Measurements from ENCODE around the gene CPNE4.

The CPNE4 gene

GRCh38 chr3:131796558-131797198 lies 238.1 kb downstream of the CPNE4 start:
- DNase-seq (ENCODE audit: low read depth in 2 of 2) = no peak

DNA sequence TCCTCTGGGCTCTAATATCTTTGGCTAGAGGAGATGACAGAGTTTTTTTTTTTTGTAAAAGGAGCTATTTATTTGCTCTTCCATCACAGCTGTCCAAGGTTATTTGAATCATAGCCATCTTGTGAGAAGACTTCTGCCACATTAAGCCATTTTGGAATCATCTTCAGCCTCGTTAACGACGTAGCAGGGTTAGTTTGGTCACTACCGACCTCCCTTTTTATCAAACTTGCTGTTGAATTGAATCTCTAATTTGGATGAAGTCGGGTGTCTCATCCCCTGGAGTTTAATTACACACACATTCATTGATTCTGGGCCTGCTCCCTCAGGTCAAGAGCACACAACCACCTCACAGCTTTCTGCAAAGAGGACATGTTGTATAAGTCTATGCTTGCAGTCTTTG lies 238.7 kb downstream of the CPNE4 start:
- no peak for DNase-seq (ENCODE audit: low read depth in 2 of 2)

GRCh38 chr3:131795390-131796090 lies 239.3 kb downstream of the CPNE4 start:
- DNase-seq (ENCODE audit: low read depth in 2 of 2) = no peak

GRCh38 chr3:131794766-131795388 lies 239.9 kb downstream of the CPNE4 start:
- no peak for DNase-seq (ENCODE audit: low read depth in 2 of 2)

DNA sequence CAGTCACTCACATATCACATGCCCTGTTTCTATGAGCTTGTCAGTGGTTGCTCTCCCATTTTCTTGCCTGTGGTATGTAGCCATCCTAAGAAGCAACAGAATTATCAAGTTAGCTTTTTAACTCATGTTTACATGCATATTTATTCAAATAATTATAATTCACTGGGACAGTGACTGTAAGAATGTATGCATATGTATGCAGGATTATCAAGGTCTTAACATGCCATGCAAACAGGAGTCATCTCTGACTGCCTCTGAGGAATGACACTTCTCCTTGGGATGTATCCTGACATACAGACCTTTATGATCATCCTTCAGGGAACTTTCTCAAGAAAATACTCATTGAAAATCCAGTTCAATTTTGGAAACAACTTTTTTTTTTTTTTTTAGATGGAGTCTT lies 240.9 kb downstream of the CPNE4 start:
- no peak for DNase-seq (ENCODE audit: low read depth in 2 of 2)

GRCh38 chr3:131789188-131789587 lies 245.6 kb downstream of the CPNE4 start:
- DNase-seq (ENCODE audit: low read depth in 2 of 2) = no peak

- DNase-seq (ENCODE audit: low read depth in 2 of 2) = no peak
Observed at GRCh38 chr3:131786386-131786785, 248.4 kb downstream of the CPNE4 start.

DNA sequence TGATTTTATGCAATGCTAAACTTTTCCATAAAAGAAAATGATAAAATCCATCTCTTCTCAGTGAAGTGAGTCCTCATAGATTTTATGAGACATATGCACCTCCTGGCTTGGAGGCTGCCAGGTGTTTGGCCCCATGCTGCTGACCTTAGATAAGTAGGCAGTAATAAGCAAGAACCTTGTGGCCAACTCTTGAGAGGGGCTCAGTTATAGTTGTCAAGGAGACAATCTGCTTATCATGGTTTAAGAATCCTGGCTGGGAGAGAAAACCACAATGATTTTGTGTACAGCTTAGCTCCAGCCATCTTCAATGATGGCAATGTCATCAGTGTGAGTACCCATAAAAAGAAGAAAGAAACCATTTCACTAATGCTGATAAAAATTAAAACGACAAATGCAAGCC lies 252.1 kb downstream of the CPNE4 start:
- DNase-seq (ENCODE audit: low read depth in 2 of 2) = no peak

DNA sequence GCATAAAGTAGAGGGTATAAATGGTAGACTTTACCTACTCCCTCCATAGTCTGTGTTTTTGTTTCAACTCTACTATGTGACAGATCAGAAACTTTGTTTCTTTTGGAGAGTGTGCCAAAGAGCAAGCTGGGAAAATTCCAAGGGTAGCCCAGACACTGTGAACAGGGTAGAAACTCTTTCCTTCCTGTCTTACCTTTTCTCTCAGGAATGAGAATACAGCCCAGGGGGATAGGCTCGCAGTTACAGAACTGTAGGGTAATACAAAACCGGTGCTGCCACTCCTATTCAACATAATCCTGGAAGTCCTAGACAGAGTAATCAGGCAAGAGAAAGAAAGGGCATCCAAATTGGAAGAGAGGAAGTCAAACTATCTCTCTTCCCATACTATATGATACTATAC lies 256.3 kb downstream of the CPNE4 start:
- no peak for DNase-seq (ENCODE audit: low read depth in 2 of 2)

GRCh38 chr3:131775650-131776049 lies 259.2 kb downstream of the CPNE4 start:
- DNase-seq (ENCODE audit: low read depth in 2 of 2) = no peak

GRCh38 chr3:131772269-131773026 lies 262.4 kb downstream of the CPNE4 start:
- DNase-seq (ENCODE audit: low read depth in 2 of 2) = no peak

- no peak for DNase-seq (ENCODE audit: low read depth in 2 of 2)
Observed at GRCh38 chr3:131762981-131763564, 271.7 kb downstream of the CPNE4 start.

DNA sequence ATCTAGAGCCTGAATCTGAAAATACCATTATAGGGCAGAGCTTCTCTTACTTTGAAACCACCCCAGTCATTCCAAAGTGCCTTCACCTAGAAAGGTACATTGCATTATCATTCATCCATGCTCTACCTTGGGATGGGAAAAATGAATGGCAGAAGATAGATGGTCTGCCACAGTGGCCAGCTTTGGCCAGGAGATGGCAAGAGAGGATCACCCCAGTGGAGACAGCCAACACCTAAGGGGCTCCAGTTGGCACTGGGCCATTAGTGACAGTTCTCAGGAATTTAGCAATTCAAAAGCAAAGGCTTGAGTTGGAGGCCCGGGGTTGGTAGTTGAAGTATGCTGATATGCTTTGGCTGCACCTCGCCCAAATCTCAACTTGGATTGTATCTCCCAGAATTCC lies 278.4 kb downstream of the CPNE4 start:
- no peak for DNase-seq (ENCODE audit: low read depth in 2 of 2)

DNA sequence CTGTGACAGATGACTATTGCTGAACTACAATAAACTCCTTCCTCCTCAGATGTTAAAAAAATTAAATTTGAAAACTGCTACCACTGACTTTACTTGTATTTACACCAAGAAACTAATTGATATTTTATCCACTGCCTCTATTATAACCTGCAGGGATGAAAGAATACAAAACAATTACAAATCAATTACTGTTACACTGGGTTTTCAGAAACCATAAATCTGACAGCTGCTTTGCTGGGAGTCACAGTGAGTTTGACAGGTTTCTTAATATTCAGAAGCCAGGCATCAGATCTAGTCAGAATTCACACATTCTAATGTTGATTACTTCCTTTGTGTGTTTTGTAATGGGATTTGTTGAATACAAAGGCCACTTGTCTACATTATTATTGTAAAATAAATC lies 279.4 kb downstream of the CPNE4 start:
- no peak for DNase-seq (ENCODE audit: low read depth in 2 of 2)

DNA sequence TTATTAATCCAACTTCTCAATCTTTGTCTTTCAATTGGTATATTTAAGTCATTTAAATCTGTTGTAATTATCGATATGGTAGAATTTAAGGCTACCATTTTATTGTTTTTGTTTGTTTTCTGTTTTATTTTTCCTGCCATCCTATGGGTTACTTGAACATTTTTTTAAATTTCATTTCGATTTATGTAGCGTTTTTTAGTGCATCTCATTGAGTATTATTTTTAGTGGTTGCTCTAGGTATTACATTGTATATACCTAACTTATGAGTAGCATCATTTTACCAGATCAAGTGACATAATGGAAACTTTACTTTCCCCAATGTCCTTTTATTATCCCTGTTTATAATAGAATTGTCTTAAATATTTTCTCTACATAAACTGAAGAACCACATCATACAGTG lies 284.6 kb downstream of the CPNE4 start:
- DNase-seq (ENCODE audit: low read depth in 2 of 2) = no peak

DNA sequence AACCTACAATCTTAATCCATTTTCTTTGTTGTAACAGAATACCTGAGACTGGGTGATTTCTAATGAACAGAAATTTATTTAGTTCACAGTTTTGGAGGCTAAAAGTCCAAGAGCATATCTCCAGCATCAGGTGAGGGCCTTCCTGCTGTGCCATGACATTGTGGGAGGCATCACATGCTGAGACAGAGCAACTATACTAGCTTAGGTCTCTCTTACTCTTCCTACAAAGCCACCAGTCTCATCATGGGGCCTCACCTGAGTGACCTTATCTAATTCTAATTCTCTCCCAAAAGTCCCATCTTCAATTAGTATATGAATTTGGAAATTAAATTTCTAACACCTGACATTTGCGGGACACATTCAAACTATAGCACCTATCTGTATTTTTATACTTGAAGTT lies 285.0 kb downstream of the CPNE4 start:
- DNase-seq (ENCODE audit: low read depth in 2 of 2) = no peak

- DNase-seq (ENCODE audit: low read depth in 2 of 2) = no peak
Observed at GRCh38 chr3:131747466-131747865, 287.3 kb downstream of the CPNE4 start.

DNA sequence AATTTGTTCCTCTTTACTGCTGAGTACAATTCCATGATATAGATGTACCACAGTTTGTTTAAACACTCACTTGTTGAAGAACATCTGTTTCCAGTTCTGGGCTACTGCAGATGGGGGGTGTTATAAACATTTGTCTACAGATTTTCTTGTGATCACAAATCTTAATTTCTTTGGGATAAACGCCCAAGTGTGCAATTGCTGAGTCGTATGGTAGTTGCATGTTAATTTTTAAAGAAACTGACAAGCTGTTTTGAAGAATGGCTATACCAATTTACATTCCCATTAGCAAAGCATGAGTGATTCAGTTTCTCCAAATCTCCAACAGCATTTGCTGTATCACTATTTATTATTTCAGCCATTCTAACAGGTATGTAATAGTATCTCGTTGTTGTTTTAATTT lies 290.0 kb downstream of the CPNE4 start:
- no peak for DNase-seq (ENCODE audit: low read depth in 2 of 2)

DNA sequence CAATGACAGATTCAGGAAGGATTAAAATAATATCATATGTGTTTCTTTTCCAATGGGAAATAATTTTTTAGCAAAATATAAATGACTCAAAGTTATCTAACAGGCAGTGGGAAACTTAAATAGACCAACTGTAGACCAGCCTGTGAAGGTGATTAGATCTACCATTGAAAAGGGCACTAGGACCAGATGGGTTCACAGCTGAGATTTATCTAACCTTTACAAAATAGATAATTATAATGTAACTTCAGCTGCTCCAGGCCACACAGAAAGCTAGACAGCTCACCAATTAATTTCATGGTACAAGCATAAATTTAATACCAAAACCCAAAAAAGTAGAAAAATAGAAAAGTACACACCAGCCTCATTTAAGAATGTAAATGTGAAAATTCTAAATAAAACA lies 291.7 kb downstream of the CPNE4 start:
- no peak for DNase-seq (ENCODE audit: low read depth in 2 of 2)

DNA sequence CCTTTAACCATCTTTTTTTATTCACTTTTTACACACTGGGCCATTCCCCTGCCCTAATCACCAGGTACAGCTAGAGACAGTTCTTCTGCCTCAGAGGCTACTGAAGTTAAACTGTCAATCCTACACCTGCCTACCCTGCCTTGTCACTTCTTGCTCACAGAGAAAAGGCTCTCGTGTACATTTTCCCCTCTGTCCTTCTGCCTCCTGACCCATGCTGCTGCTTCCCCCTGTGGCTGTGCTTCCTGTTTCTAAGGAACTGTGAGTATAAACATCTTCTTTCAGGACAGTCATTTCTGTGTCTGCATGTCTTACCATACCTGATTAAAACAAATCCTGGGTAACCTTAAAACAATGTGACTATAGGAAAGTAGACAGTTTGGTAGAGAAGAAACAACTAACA lies 295.6 kb downstream of the CPNE4 start:
- no peak for DNase-seq (ENCODE audit: low read depth in 2 of 2)

GRCh38 chr3:131738095-131738494 lies 296.7 kb downstream of the CPNE4 start:
- no peak for DNase-seq (ENCODE audit: low read depth in 2 of 2)

DNA sequence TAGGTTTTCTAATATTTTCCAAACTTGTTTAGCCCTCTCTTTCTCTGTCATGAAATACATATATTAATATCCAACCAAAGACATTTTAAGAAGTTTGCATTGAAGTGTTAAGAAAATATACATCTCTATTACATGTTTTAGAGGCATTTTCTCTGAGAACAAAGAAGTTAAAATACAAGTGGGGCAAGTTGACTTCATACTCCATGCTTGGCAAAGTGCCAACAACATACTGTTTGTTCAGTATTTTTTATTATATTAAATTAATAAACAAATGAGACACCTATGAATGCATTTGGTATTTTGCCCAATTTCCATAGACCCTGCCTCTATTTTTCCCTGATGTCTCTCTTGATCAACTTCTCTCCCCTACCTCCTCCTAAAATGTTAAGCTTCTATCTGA lies 299.3 kb downstream of the CPNE4 start:
- DNase-seq (ENCODE audit: low read depth in 2 of 2) = no peak

All from stimulated activated CD8-positive, alpha-beta memory T cell treated with anti-CD3 and anti-CD28 coated beads, Interleukin-15, amount 100 ng/mL, for 48 hours (primary cell).